Inferior parietal cortex (tissue), 1 donor: Measurements from ENCODE around the gene MEG3.

ENCODE experiments used
- DNase-seq: peaks from one replicate; pipeline ENCODE4 v3.0.0-alpha.2; 2016; ENCODE audit errors: extremely low spot score

MEG3 gene

GRCh38 chr14:100864960-100865681, 39.2 kb downstream of the MEG3 start:
- DNase-seq = no peak

- no peak for DNase-seq
These were observed 40.0 kb downstream of the MEG3 start for GRCh38 chr14:100865682-100866591.

GRCh38 chr14:100866666-100867630, 41.0 kb downstream of the MEG3 start:
- no peak for DNase-seq

GRCh38 chr14:100867631-100868315, 41.9 kb downstream of the MEG3 start:
- DNase-seq = no peak

GRCh38 chr14:100868621-100869370, 42.9 kb downstream of the MEG3 start:
- DNase-seq = no peak

- no peak for DNase-seq
These were observed 45.6 kb downstream of the MEG3 start for GRCh38 chr14:100871234-100872186.

GRCh38 chr14:100872259-100873095, 46.6 kb downstream of the MEG3 start:
- no peak for DNase-seq

GRCh38 chr14:100873096-100873482, 47.2 kb downstream of the MEG3 start:
- DNase-seq = no peak

DNA sequence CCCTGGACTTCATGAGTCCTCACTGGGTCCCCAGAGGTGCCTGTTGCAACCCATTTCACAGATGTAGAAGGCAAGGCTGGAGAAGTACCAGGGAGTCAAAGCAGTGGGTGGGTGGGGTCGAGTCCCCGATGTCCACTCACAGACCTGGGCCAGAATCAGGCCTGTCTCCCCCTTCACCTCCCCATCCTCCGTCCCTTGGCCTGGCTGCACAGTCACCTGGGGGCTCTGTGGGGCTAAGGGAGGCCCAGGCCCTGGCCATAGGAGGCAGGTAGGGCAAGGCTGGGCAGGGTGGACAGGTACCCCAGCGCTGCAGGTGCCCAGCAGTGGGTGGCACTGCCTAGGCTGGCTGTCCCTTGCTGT, 48.1 kb downstream of the MEG3 start:
- no peak for DNase-seq

DNA sequence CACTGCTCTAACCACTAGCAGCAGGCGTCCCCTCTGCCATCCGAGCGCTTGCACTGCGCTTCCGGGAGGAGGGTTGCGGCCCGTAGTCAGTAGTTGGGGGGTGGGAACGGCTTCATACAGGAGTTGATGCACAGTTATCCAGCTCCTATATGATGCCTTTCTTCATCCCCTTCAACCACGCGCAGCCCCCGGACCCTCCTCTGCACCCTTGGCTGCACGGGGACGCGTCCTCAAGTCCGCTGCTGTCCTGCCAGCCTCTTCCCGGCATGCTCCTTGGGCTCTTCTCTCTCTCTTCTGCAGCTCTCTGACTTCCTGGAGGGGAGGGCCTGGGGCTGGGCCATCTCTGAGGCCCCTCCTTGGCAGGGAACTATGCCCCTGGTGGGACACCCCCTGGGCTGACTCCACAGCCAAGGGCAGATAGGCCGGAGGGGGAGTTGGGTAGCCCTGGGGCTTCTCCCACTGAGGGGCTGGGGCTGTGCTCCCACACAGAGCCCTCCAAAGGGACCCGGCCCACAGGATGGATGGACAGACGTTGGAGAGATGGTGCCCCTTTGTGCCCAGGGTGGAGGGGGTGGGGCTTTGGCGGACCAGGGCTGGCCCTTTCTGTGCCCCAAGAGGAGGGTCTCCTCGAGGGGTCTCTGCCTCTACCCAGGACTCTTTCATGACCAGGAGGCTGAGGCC, 48.6 kb downstream of the MEG3 start:
- no peak for DNase-seq

- no peak for DNase-seq
These were observed 49.2 kb downstream of the MEG3 start for GRCh38 chr14:100875126-100875525.

- DNase-seq = no peak
These were observed 50.1 kb downstream of the MEG3 start for GRCh38 chr14:100875861-100876590.

DNA sequence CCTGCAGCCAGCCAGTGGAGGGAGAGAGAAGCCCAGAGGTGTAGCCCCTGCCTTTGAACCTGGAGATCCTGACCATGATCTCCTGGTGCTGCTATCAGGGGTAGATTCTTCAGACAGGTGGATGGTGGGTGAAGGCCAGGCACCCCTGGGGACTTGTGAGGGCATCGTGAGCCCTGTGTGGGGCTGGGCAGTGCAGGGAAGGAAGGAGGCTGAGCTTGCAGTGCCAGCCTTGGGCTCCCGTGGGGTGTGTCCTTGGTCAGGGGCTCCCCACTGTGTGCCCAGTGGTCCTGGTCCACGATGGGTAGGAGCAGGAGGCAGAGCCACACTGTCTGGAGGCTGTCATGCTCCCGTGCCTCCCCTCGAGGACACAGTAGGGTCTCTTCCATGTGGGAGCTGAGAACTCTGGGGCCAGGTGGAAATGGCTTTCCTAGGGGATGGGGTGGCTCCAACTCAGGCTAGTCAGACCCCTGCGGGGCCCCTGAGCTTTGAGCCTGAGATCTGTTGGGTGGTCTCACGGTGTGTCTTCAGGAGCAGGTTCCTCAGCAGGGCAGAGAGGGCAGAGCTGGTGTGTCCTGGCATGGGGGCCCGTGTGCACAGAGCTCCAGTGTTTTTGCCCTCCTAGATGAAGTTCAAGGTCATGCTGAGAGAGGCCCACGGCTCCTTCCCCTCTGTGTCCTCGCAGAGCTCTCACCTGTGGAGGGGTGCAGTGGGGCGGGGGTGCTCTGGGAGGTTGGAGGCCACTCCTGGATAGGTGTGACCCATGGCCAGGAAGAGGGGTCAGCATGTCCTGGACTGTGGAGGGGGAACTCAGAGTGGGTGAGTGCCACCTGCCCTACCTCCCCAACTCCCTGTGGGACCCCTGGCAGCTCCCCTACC, 52.6 kb downstream of the MEG3 start:
- no peak for DNase-seq

DNA sequence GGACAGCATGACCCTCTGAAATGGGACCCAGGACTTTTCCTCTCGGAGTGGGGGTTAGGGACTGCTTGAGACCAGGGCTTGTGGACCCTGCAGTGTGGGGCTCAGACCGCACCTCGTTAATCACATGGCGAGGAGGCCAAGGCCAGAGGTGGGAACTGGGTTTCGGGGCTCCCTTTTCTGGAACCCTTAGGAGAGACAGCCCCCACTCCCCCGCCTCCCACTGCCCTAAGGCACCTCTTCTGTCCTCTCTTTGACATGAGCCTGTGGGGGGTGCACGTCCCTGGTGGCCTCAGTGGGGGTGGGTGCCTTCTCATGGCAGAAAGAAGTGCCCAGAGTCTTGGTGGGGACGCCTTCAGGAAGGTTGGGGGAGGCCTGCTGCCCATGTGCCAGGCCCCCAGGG, 53.3 kb downstream of the MEG3 start:
- no peak for DNase-seq

- DNase-seq = no peak
These were observed 53.9 kb downstream of the MEG3 start for GRCh38 chr14:100879782-100880181.
